Testis (tissue), 3 donors: ENCODE data around the gene MRLN. TPM values are rescaled to one million over a fixed set of nuclear protein-coding genes. Genes with fewer than 3 reads are reported as not detected.

Source experiments
- DNase-seq: peaks from one replicate; pipeline ENCODE4 v3.0.0-alpha.2; 2019
- H3K27ac ChIP-seq, 2 donors: fragments of 200-600 bp; sonication (generic); one replicate each; pipeline ENCODE4 v1.5.1; 2019
- H3K27me3 ChIP-seq: fragments of 200-600 bp; sonication (generic); one replicate; pipeline ENCODE4 v1.5.1; 2019
- H3K36me3 ChIP-seq: fragments of 200-600 bp; sonication (generic); one replicate; pipeline ENCODE4 v1.5.1; 2017; ENCODE audit warnings: low read depth; ENCODE audit errors: missing control alignments
- H3K4me1 ChIP-seq: fragments of 200-600 bp; sonication (generic); one replicate; pipeline ENCODE4 v1.5.1; 2019
- H3K4me3 ChIP-seq, 2 donors: fragments of 200-600 bp; sonication (generic); one replicate each; pipeline ENCODE4 v1.5.1; 2017 to 2019
- H3K9me3 ChIP-seq: fragments of 200-600 bp; sonication (generic); one replicate; pipeline ENCODE4 v1.5.1; 2017
- CTCF ChIP-seq, 3 experiments: fragments of 450-650 bp in 2 of 3; fragments of 200-600 bp in 1 of 3; sonication (generic) in 1 of 3; IDR thresholded peaks; one replicate each; pipeline ENCODE4 v1.5.1; 2016 to 2019; ENCODE audit warnings: antibody characterized with exemption in 3 of 3, mild to moderate bottlenecking in 2 of 3, moderate library complexity in 1 of 3
- POLR2A ChIP-seq: fragments of 450-650 bp; IDR thresholded peaks from one replicate; pipeline ENCODE4 v1.6.1; 2017; ENCODE audit warnings: antibody characterized with exemption, mild to moderate bottlenecking, moderate library complexity
- WGBS, 2 donors: methylation state at CpG; one replicate each; pipeline ENCODE4 v1.1.5; 2018; 5-methylcytosine and 5-hydroxymethylcytosine counted together
- intact Hi-C: fragments of 100-400 bp; cut with DNase I; formaldehyde crosslinking; loops from one replicate; pipeline ENCODE4 v1.15.1; 2023; ENCODE audit warnings: low total_unique reads
- polyA plus RNA-seq: library from polyadenylated mRNA; stranded (reverse); fragments of 350-450 nt; fragmentation: Illumina TruSeq; extraction: RNeasy Lipid Tissue Mini Kit (QIAGEN cat#74804); gene quantifications from one replicate; pipeline ENCODE4 v1.2.3, GENCODE V29; 2014; ENCODE audit warnings: low read depth, low replicate concordance; ENCODE audit not compliant: insufficient read depth
- total RNA-seq, 2 donors: library from RNA; depleted of rRNA; stranded (reverse); fragments of >200 nt; gene quantifications; one replicate each; pipeline ENCODE4 v1.2.3, GENCODE V29; 2016

Gene MRLN
- total and polyA plus RNA-seq, 3 donors from 2014 or later, result 1.4 TPM; not detected in 2

- intact Hi-C loops, result no loop called here
- Histone ChIP-seq H3K9me3 (no peaks in the 10 kb centered on the region), H3K27ac (no peak overlapping the region), H3K4me1 (no peaks in the 10 kb centered on the region), H3K4me3 (no peak overlapping the region), H3K27me3 (no peaks in the 10 kb centered on the region), H3K36me3 (no peaks in the 10 kb centered on the region)
- no peak for DNase-seq
- 87 to 93% methylated on average over 1 of the region's 1 CpG for WGBS, 2 donors
- TF ChIP-seq POLR2A (no peak), CTCF (IDR thresholded peaks at IDR 0.05) (no peak)
These were observed 65.6 kb downstream of the MRLN start for GRCh38 chr10:59687657-59688056.

Other genes starting within 250 kb of the MRLN start
- 1 to 10 TPM; 3.8 to 4.0 TPM for gene SLC16A9, start 43.6 kb downstream of the MRLN start, total RNA-seq
- 9.8 TPM for gene SLC16A9, start 43.6 kb downstream of the MRLN start, polyA plus RNA-seq
- gene CCDC6, start 153.1 kb upstream of the MRLN start, total RNA-seq, result 10 to 100 TPM; 41.7 to 52.2 TPM
- gene CCDC6, start 153.1 kb upstream of the MRLN start, polyA plus RNA-seq, result 21.1 TPM